Adrenal gland (tissue), 5 donors: ENCODE measurements around the gene PAM16.

Experiments used
- POLR2A ChIP-seq, 2 donors: fragments of 450-650 bp; IDR thresholded peaks; one replicate each; pipeline ENCODE4 v1.6.1; 2017; ENCODE audit warnings: antibody characterized with exemption in 2 of 2, mild to moderate bottlenecking in 2 of 2, moderate library complexity in 1 of 2
- TF ChIP-seq, protein P1 (sequence below), 6 experiments: fragments of 450-650 bp in 4 of 6; fragments of 200-600 bp in 2 of 6; sonication (generic) in 1 of 6; IDR thresholded peaks; 1 replicate in 5 of 6; 2 replicates in 1 of 6; pipeline versions ENCODE4 v1.5.1 to v1.8.0; 2016 to 2021; ENCODE audit warnings: antibody characterized with exemption in 6 of 6, mild to moderate bottlenecking in 2 of 6, moderate library complexity in 1 of 6
- donor health status: DM: no; HTN: no; CAD: no.

DNA sequence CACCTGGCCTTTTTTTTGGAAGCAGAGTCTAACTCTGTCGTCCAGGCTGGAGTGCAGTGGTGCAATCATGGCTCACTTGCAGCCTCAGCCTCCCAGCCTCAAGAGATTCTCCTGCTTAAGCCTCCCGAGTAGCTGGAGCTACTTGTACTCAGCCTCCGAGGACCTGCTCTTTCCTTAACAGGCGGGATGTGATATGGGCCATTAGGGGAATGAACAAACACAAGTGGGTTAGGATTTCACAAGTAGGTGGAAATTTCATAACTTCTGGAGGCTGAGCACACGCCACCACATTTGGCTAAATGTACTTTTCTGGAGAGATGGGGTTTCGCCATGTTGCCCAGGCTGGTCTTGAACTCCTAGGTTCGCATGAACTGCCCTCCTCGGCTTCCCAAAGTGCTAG lies 4.1 kb downstream of the PAM16 start:
- TF ChIP-seq, protein P1, sequence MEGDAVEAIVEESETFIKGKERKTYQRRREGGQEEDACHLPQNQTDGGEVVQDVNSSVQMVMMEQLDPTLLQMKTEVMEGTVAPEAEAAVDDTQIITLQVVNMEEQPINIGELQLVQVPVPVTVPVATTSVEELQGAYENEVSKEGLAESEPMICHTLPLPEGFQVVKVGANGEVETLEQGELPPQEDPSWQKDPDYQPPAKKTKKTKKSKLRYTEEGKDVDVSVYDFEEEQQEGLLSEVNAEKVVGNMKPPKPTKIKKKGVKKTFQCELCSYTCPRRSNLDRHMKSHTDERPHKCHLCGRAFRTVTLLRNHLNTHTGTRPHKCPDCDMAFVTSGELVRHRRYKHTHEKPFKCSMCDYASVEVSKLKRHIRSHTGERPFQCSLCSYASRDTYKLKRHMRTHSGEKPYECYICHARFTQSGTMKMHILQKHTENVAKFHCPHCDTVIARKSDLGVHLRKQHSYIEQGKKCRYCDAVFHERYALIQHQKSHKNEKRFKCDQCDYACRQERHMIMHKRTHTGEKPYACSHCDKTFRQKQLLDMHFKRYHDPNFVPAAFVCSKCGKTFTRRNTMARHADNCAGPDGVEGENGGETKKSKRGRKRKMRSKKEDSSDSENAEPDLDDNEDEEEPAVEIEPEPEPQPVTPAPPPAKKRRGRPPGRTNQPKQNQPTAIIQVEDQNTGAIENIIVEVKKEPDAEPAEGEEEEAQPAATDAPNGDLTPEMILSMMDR (IDR thresholded peaks at IDR 0.05): no peak
- no peak for TF ChIP-seq POLR2A (IDR thresholded peaks at IDR 0.05)
